NCI-H2029 (cell line): ENCODE data around the gene AJAP1.

Experiments used
- DNase-seq: peaks from one replicate; lab custom pipeline; 2025; lab: John Stamatoyannopoulos, UW

Gene AJAP1

DNA sequence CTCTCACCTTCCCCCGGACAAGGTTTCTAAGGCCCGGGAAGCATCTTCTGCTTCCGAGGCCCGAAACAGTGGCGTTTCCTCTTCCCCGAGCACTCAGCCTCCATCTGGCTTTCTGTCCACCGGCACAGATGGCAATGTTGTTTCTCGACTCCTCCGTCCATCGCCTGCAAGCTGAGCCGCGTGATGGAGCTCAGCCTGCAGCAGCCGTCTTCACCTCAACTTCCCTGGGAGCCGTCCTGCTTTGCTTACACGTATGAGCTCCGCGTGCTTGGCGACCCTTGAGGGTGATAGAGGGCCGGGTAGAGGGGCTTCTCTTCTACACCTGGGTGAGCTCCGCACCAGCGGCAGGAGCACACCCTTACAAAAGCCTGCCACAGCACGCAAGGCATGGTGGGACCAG, 80.4 kb downstream of the AJAP1 start:
- DNase-seq = no peak

DNA sequence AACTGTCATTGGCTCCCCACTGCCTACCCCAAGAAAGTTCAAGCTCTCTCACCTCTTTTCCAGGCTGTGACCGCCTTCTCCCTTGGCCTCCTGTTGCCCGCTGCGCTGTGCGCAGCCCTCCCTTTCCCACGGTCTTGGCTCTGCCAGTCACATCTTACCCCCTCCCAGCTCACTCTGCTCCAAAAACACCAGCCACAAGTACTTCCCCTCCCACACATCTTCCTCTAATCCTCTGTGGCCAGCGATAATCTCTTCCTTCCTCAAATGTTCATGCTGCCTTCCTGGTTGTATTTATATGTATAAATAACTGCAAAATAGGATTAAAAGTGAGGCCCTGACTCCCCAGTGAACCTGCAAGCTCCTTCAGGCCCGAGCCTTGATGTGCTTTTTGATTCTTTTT, 81.8 kb downstream of the AJAP1 start:
- DNase-seq = no peak

DNA sequence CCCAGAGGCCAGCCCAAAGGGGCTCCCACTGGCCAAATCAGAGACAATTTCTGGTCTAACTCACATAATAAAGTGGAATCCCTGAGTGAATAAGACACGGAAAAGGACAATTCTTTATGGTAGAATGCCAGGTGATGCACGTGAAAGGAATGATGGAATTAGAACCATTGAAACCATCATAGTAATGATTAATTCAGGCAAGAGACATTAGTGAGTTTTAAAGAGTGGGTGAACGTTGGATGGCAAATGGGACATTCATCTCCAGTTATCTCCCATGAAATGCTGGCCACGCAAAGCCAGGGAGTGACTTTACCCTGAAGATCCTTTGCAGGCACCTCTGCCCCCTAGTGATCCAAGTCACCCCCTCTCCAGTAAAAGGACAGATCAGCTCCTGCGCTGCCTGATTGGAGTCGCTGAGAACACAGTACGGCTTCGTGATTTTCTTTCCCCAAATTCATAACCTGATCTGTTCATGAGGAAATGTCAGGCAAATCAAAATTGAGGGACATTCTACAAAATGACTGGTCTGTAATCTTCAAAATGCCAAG, 87.5 kb downstream of the AJAP1 start:
- no peak for DNase-seq

GRCh38 chr1:4743978-4744750, 89.8 kb downstream of the AJAP1 start:
- no peak for DNase-seq

- no peak for DNase-seq
Observed at GRCh38 chr1:4745560-4745959, 91.2 kb downstream of the AJAP1 start.

GRCh38 chr1:4749406-4749805, 95.0 kb downstream of the AJAP1 start:
- no peak for DNase-seq

- no peak for DNase-seq
Observed at GRCh38 chr1:4750177-4750576, 95.8 kb downstream of the AJAP1 start.

DNA sequence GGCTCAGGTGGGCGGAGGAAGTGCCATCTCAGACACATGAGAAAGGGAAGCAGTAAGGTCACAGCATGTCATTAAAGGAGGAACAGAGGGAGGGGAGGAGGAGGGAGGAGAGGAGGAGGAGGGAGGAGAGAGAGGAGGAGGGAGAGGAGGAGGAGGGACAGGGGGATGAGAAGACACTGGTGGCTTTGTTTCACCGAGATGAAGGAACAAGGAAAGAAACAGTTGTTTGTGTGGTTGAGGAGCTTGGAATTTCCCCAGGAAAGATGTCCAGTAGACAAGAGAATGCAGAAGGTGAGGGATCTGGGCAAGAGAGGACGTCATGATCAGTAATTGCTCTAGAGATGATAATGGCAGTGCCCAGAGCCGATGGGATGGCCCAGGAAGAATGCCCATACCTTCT, 97.7 kb downstream of the AJAP1 start:
- no peak for DNase-seq

DNA sequence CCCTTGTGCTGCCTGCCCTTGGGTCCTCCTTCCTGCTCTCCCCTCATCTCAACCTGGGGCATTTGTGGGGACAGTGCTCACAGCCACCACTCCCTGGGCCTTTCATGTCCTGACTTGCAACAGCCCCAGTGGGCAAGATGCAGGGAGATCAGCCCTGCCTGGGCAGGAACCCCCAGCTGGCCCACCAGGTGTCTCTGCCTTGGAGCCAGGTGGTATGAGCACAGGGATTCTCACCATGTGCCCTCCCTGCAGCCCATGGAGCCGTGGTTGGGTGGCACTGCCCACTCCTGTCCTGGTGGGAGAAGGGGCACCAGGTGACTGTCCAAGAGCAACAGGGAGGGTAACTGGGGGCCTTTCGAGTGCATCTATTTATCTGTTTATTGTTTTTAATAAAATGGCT, 100.4 kb downstream of the AJAP1 start:
- DNase-seq = no peak

DNA sequence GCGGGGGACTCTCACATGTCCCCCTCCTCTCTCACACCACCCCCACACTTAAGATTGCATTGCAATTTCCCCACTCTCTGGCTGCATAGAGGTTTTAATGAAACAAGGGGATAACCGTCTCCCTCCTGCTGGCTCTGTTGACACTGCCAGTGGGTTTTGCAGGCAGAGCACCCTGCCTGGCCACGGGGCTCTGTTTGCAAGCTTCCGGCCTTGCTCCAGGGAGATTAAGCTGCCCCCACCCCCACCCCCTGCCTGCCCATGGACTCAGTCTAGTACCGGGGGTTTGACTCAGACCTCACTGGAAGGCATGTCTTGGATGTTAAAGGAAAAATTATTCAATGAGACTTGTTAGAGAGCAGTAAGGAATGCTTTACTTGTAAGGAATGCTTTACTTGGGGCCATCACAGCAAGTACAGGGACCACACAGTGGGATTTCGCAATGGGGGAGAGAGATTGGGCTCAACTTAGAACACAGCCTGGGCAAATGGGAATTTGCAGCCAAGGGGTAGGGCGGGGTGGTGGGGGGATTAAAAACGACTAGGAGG, 101.0 kb downstream of the AJAP1 start:
- DNase-seq = no peak

DNA sequence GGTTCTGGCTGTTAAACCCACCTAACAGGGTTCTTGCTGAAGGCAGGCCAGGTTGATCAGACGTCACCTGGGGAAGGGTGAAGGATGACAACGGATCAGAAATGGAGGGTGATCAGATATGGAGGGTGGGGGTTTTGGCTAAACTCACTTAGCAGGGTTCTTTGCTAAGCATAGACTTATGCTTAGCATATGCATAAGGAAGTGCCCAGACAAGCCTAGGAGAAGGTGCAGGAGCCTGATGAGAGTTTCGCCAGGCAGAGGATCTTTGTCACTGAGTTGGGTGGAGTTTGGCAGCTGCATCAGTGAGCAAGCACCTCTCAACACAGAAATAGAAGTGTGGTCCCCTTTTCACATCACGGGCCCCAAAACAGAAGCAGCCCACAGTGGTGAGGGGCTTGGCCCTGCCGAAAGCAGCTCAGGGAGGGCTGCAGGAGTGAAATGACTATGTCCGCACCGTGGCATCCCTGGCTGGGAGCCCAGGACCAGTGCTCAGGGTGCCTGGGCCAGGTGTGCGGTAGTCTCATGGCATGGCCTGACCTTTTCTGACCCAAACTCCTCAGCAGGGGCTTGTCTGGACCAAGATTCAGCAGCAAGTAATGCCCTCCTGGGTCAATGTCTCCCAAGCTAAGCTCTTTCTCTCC, 101.6 kb downstream of the AJAP1 start:
- no peak for DNase-seq

- DNase-seq = no peak
Observed at GRCh38 chr1:4756851-4757580, 102.6 kb downstream of the AJAP1 start.

GRCh38 chr1:4759671-4760070, 105.3 kb downstream of the AJAP1 start:
- no peak for DNase-seq

DNA sequence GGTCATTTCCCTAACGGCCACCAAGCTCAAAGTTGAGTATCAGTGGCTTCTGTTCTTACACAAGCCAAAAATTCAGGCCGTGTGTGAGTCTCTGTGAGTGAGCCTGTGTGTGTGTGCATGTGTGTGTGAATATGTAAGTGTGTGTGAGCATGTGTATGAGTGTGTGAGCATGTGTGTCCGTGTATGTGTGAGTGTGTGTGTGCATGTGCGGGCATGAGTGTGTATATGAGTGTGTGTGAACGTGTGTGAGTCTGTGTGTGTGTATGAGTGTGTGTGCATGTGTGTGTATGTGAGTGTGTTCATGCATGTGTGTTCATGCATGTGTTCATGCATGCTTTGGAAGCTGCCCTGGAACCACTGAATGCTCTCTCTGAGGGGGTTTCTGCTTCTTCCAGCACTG, 105.7 kb downstream of the AJAP1 start:
- DNase-seq = no peak

DNA sequence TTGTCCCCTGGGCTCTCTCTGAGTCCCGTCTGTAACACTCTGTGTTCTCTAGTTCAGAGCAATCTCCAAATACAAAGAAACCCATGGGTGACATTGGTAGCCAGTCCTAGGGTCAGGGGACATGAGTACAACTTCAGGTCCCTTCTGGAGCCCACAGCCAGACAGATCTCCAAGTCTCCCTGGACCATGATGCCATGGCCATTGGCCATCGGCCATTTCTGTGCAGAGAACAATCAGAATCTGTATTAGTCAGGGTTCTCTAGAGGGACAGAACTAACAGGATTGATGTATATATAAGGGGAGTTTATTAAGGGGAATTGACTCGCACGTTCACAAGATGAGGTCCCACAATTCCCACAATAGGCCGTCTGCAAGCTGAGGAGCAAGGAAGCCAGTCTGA, 106.9 kb downstream of the AJAP1 start:
- no peak for DNase-seq

- no peak for DNase-seq
Observed at GRCh38 chr1:4762146-4762545, 107.7 kb downstream of the AJAP1 start.

GRCh38 chr1:4767308-4767707, 112.9 kb downstream of the AJAP1 start:
- DNase-seq = no peak

DNA sequence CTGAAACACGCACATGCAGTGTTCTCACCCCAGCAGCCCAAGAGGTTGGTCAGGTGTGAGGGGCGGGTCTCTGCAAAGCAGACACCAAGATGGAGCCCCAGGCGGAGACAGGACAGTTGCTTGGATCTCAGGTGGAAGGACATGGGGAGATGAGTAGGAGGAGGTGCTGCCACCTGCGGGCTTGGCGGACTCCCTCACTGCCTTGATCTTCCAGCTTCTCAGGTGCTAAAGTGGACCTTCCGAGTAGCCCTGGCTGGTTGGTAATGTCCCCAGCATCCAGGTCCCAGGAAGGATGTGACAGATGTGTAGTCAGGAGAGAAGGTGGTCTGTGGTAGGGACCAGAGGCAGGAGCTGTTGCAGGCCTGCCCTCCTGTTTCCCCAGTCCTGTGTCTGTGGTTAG, 114.1 kb downstream of the AJAP1 start:
- DNase-seq = no peak

DNA sequence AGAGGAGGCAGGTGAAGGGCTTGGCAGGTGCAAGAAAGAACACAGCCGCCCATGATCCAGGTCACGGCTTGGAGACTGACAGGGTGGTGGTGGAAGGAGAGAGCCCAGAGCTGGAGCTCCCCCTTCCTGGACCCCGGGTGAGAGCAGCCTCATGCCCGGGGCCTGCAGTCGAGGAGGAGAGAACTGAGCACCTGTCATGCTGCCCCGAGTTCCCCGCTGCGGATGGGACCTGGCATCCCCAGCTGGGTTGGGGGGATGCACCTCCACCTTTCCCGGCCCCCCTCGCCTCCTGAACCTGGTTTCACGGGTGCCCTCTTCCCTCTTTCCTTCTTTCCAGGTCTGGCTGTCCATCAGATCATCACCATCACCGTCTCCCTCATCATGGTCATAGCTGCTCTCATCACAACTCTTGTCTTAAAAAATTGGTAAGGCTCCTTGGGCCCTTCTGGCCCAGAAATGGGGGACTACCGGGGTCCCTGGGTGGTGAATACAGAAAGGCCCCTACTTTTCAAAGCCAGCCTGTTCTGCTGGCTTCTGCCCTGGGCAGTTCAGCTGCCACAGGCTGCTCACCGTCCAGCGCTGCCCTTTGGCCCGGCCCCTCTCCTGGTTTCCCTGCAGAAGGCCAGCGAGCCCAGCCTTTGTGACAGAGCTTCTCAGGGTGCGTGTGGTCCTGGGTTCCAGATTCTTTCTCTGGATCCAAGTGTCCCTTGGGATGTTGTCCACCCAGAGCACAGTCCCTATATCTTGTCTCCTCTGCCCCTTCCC, 115.3 kb downstream of the AJAP1 start:
- no peak for DNase-seq

GRCh38 chr1:4770713-4771112, 116.3 kb downstream of the AJAP1 start:
- no peak for DNase-seq

GRCh38 chr1:4771267-4771666, 116.9 kb downstream of the AJAP1 start:
- DNase-seq = no peak

GRCh38 chr1:4771721-4772120, 117.3 kb downstream of the AJAP1 start:
- DNase-seq = no peak
